ENCODE data around the gene PRSS50.

The PRSS50 gene

DNA sequence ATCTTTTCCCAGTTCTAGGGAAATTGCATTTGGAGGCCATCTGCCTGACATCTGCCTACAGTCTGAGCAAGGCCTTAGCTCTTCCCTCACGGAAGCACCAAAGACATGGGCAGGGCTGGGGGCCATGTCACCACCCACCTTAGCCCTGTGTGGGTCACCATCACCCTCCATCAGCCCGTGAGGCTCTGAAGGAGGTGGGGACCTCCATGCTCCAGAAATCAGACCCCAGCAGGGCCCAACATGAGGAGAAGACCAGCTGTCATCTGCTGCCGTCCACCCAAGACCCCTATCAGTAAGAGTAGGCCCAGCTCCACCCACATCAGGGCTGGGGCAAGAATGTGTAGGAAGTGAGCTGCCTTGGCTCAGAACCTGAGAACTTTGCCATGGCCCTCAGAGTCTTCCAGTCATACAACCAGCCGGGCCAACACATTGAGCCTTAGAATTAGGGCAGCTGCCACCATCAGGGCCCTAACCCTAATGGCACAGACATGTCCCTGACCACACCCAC lies 14.6 kb downstream of the PRSS50 start:
- H3K4me3 ChIP-seq (replicated peaks in 1 of 2; ENCODE audit: low read depth in 2 of 2, low read length in 2 of 2), result no peak overlapping the region
- DNase-seq (ENCODE audit: low read depth in 2 of 2), result no peak
- TF ChIP-seq, protein P1, sequence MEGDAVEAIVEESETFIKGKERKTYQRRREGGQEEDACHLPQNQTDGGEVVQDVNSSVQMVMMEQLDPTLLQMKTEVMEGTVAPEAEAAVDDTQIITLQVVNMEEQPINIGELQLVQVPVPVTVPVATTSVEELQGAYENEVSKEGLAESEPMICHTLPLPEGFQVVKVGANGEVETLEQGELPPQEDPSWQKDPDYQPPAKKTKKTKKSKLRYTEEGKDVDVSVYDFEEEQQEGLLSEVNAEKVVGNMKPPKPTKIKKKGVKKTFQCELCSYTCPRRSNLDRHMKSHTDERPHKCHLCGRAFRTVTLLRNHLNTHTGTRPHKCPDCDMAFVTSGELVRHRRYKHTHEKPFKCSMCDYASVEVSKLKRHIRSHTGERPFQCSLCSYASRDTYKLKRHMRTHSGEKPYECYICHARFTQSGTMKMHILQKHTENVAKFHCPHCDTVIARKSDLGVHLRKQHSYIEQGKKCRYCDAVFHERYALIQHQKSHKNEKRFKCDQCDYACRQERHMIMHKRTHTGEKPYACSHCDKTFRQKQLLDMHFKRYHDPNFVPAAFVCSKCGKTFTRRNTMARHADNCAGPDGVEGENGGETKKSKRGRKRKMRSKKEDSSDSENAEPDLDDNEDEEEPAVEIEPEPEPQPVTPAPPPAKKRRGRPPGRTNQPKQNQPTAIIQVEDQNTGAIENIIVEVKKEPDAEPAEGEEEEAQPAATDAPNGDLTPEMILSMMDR (IDR thresholded peaks at IDR 0.05; ENCODE audit: low read depth, low read length), result no peak

DNA sequence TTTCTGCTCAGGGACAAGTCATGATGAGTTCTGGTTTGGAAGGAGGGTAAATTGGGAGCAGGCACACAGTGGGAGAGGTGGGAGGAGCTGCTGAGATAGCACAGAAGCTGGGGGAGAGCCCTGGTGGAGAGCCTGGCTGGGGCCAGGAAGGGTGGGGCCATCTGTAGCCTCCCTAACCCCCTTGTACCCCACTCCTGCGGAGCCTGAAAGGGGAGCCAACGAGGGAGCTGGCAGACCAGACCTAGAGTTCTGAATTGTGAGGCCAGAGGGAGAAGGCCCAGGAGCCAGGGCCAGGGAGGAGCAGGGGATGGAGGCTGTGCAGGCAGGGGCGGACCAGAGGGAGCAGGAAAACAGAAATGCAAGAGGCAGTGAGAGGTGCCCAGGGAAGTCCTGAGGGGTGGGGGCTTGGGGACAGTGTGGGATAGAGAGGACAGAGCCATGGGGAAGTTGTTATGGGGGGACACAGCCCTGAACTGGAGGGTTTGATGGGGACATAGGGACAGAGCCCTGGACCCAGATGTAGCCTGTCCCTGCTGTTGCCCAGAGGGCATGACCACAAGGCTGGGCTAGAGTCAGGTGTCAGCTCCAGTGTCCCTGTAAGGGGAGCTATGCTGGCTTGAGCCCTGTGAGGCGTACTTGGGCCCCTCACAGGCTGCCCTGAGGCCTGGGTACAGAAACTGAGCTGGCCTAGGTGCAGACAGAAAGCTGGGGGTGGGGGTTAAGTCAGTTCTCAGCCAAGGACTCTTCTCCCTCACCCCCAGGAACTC lies 15.2 kb downstream of the PRSS50 start:
- DNase-seq (ENCODE audit: low read depth in 2 of 2), result no peak
- TF ChIP-seq, protein P1 (IDR thresholded peaks at IDR 0.05; ENCODE audit: low read depth, low read length), result no peak
- H3K4me3 ChIP-seq (replicated peaks in 1 of 2; ENCODE audit: low read depth in 2 of 2, low read length in 2 of 2), result no peak overlapping the region

DNA sequence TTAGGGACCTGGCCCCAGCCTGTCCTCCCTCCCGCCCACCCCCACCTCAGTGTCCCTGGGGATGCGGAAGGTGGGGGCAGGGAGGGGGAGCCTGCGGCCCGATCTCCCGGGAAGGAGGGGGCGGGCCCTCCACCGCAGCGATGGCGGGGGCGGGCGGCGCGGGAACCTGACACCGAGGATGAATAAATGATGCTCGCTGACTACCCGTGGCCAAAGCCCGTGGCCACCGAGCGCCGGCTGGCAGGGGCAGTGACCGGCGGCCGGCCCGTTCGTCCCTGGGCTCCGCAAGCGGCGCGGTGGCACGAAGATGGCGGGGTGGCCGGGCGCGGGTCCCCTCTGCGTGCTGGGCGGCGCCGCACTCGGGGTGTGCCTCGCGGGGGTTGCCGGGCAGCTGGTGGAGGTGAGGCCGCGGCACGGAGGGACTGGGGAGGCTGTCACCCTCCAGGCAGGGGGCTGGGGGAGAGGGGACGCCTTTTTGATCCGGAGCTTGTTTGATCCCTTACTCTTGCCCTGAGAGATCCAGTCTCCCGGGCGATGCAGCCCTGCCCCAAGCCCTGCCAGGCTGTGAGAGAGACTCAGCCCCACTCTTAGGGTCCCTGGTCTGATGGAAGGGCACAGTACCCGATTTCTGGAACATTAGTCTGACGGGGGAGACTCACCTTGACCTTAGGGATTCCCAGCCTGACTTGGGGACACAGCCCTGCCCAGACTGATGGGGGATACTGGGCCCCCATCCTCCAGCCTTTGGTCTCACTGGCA lies 16.3 kb downstream of the PRSS50 start, which contains the start of gene TMIE:
Gene TMIE, plus strand, starts transcription at position 212 of the 759 bp plus-strand sequence. Its CDS starts 96 bp downstream, at position 308.
- TF ChIP-seq, protein P1 (IDR thresholded peaks at IDR 0.05; ENCODE audit: low read depth, low read length), result no peak
- H3K4me3 ChIP-seq (replicated peaks in 1 of 2; ENCODE audit: low read depth in 2 of 2, low read length in 2 of 2), result no peak within 1 kb of the TSS
- no peak for DNase-seq (ENCODE audit: low read depth in 2 of 2)

DNA sequence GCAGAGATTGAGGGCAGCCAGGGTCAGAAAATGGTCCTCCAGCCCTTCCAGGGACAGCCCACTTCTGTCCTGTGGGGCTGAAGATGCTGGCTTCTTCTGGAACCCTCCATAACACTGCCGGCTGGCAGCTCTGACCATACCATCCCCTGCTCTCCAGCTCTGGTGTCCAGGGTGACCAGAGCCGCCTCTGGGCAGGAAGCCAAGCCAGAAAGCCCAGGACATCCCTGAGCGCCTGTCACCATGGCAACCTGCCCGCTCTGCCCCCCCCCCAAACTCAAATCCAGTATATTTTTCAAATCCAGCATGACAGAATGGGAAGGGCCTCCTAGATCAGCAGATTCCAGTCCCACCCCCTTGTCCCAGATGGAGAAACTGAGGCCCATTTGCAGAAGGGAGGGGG lies 16.9 kb downstream of the PRSS50 start:
- H3K4me3 ChIP-seq (replicated peaks in 1 of 2; ENCODE audit: low read depth in 2 of 2, low read length in 2 of 2), result no peak overlapping the region
- TF ChIP-seq, protein P1 (IDR thresholded peaks at IDR 0.05; ENCODE audit: low read depth, low read length), result no peak
- no peak for DNase-seq (ENCODE audit: low read depth in 2 of 2)

DNA sequence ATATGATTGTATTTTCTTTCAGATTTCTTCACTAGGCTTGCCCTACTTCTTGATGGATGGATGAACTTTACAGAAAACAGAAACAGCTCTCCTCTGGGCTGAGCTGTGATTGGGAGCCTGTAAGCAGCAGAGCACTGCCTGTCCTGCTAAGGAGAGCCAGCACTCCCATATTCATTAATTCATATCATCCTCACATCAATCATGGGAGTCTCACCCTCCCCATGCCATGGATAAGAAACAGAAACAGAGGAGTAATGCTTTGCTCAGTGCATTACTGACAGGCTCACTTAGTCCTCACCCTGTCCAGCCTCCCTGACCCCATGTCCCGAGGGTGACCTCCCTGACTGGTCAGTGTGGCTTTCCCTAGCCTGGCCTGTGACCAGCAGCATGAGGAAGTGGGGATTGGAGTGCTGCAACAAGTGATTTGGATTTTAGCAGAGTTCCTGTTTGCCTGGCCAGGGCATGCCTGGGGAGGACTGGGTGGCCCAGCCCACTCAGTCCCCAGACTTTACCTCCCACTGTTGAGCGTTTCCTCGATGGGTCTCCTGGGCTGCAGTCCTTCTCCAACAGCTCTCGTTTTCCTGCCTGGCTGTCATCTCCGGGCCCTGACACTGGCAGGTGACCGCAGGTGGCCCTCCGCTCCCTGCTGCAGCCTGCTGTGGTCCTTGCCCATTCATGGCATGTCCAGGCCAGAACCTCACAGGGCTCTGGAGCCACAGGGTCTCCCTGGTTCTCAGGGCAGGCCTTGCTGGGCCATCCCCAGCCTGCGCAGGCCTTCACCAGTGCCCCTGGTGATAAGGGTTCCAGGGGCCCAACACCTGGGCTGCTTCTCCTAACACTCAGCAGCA lies 17.8 kb downstream of the PRSS50 start:
- H3K4me3 ChIP-seq (replicated peaks in 1 of 2; ENCODE audit: low read depth in 2 of 2, low read length in 2 of 2), result no peak overlapping the region
- TF ChIP-seq, protein P1 (IDR thresholded peaks at IDR 0.05; ENCODE audit: low read depth, low read length), result no peak
- no peak for DNase-seq (ENCODE audit: low read depth in 2 of 2)
